ENCODE data around the gene LRMDA. TPM values are rescaled to one million over a fixed set of nuclear protein-coding genes. Genes with fewer than 3 reads are reported as not detected.

LRMDA gene
- total and polyA plus RNA-seq, 2 of the 4 experiments (the other 2 are of a cell fraction): 0.07 TPM; not detected in 1

DNA sequence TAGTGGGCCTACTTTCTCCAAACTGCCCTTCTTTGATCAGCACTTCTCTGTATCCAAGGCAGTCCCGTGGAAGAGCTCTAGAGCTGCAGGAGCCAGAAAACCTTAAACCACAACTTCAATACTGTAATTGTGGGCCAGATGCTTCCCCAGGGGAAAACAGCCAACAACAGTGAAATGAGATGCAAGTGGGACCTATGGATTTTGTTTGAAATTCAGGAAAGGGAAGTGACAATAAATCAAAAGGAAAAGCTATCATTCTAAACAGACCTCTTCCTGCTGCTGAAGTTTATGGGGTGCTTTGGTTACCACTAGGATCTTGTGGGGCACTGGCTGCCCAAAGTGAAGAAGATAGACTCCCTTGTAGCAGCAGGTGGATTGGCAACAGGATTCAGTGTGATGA lies 1031.7 kb downstream of the LRMDA start:
- no peak overlapping the region for H4K91ac ChIP-seq (ENCODE audit: insufficient read depth, low read depth, low read length)
- dilution Hi-C loops (cut with HindIII; ENCODE audit: low sequenced_read_pairs, unreplicated experiment) (no loop called here), in situ Hi-C loops (cut with MboI; ENCODE audit: low sequenced_read_pairs) (no loop called here), intact Hi-C loops (cut with micrococcal nuclease) (no loop called here)
- H3K4me2 ChIP-seq (ENCODE audit: low read depth, low read length): no peak overlapping the region
- no peaks in the 10 kb centered on the region for H3K36me3 ChIP-seq (ENCODE audit: control insufficient read depth, insufficient read depth, low read length)
- no peak overlapping the region for H3K4me3 ChIP-seq (ENCODE audit: insufficient read depth, low read depth, low read length)
- H3K14ac ChIP-seq (replicated peaks; ENCODE audit: low read depth, low read length): no peak overlapping the region
- no peak overlapping the region for H2AFZ ChIP-seq (replicated peaks; ENCODE audit: low read length, poor library complexity)
- no peak overlapping the region for H3K18ac ChIP-seq (ENCODE audit: low read depth, low read length)
- no peak for TF ChIP-seq MXI1 (IDR thresholded peaks at IDR 0.05; ENCODE audit: borderline replicate concordance, low read depth, low read length)
- no peak for TF ChIP-seq RCOR1 (IDR thresholded peaks at IDR 0.05; ENCODE audit: insufficient replicate concordance, low read length)
- TF ChIP-seq ELK1 (IDR thresholded peaks at IDR 0.05; ENCODE audit: borderline replicate concordance, low read depth, low read length): no peak
- TF ChIP-seq RFX5 (IDR thresholded peaks at IDR 0.05; ENCODE audit: low read depth, low read length): no peak
- no peak for TF ChIP-seq CHD1 (IDR thresholded peaks at IDR 0.05; ENCODE audit: low read depth, low read length)
- TF ChIP-seq CTCF (conservative IDR thresholded peaks at IDR 0.05; ENCODE audit: low read depth, low read length): no peak
- TF ChIP-seq POLR2A (IDR thresholded peaks at IDR 0.05; ENCODE audit: low read depth, low read length): no peak
- no peak for TF ChIP-seq BHLHE40 (IDR thresholded peaks at IDR 0.05; ENCODE audit: low read depth, low read length)
- TF ChIP-seq NFE2L2 (IDR thresholded peaks at IDR 0.05; ENCODE audit: low read depth, low read length): no peak
- no peak for TF ChIP-seq USF2 (IDR thresholded peaks at IDR 0.05; ENCODE audit: low read depth, low read length)
- TF ChIP-seq FOS (IDR thresholded peaks at IDR 0.05; ENCODE audit: low read depth, low read length): no peak
- TF ChIP-seq MAFK (IDR thresholded peaks at IDR 0.05; ENCODE audit: low read depth, low read length): no peak
- no peak for TF ChIP-seq SMC3 (IDR thresholded peaks at IDR 0.05; ENCODE audit: low read depth, low read length)
- TF ChIP-seq CEBPB (IDR thresholded peaks at IDR 0.05; ENCODE audit: low read depth, low read length): no peak
- no peak for TF ChIP-seq MAZ (IDR thresholded peaks at IDR 0.05; ENCODE audit: borderline replicate concordance, low read depth, low read length)
- no peak for TF ChIP-seq RAD21 (IDR thresholded peaks at IDR 0.05; ENCODE audit: low read length)
- CTCF ChIA-PET: no interaction called here
- DNase-seq: no peak
- no peak overlapping the region for H3K27ac ChIP-seq (ENCODE audit: insufficient read depth, low read length)
- no CpG with 5 or more reads among the region's 1 CpG for WGBS, 2 experiments (ENCODE audit: extremely low coverage in 2 of 2, insufficient read length in 1 of 2)
- H3K4me1 ChIP-seq (ENCODE audit: control insufficient read depth, insufficient read depth, low read length): no peaks in the 10 kb centered on the region
- no peaks in the 10 kb centered on the region for H3K9me3 ChIP-seq (ENCODE audit: control insufficient read depth, insufficient read depth, low read length)
- no peaks in the 10 kb centered on the region for H3K79me1 ChIP-seq (ENCODE audit: low read depth in 1 of 2, low read length in 2 of 2)
- H2BK120ac ChIP-seq (ENCODE audit: low read depth, low read length): no peak overlapping the region
- H3K27me3 ChIP-seq (ENCODE audit: control insufficient read depth, insufficient read depth, low read length): peaks cover 6% of the 10 kb centered on the region
- no peak overlapping the region for H2AK5ac ChIP-seq (ENCODE audit: low read depth, low read length)
- H3K9ac ChIP-seq (ENCODE audit: low read depth, low read length): no peak overlapping the region
- no peak overlapping the region for H3K56ac ChIP-seq (ENCODE audit: extremely low read depth, insufficient read depth, low read length)
- H2BK15ac ChIP-seq (ENCODE audit: low read depth, low read length): no peak overlapping the region
- no peak overlapping the region for H3K4ac ChIP-seq (ENCODE audit: low read depth, low read length)
- POLR2A ChIA-PET (ENCODE audit: unreplicated experiment): no interaction called here
- no peak overlapping the region for H2BK5ac ChIP-seq (ENCODE audit: low read depth, low read length, poor library complexity, severe bottlenecking)
- no peak overlapping the region for H3K23ac ChIP-seq (ENCODE audit: low read depth, low read length)
- no peaks in the 10 kb centered on the region for H4K20me1 ChIP-seq (ENCODE audit: insufficient read depth, low read length)
- H2AK9ac ChIP-seq (replicated peaks; ENCODE audit: low read depth, low read length, poor library complexity): no peak overlapping the region
- H2BK20ac ChIP-seq (ENCODE audit: low read depth, low read length): no peak overlapping the region
- no peaks in the 10 kb centered on the region for H3K9me1 ChIP-seq (ENCODE audit: insufficient read depth, low read length)
- no peak overlapping the region for H4K8ac ChIP-seq (ENCODE audit: low read depth in 2 of 2, low read length in 2 of 2)
- ATAC-seq (ENCODE audit: low read depth): no peak
- BruUV-seq (replicated peaks): no TSS peak
- no peak overlapping the region for H4K5ac ChIP-seq (ENCODE audit: low read depth, low read length)

All from IMR-90 (cell line).